Stimulated activated CD4-positive, alpha-beta T cell treated with anti-CD3 and anti-CD28 coated beads, Interleukin-4, amount 100 ng/mL, for 4 hours (primary cell): ENCODE data around the gene LAMA3.
"Not testable (repeated sequence)": the region's sequence is repeated elsewhere in the genome, so short reads cannot be mapped to it uniquely, and the experiment has no call there.

Experiments
- DNase-seq, 2 experiments: peaks; one replicate each; pipeline ENCODE4 v3.0.0-alpha.2; 2020

The LAMA3 gene

DNA sequence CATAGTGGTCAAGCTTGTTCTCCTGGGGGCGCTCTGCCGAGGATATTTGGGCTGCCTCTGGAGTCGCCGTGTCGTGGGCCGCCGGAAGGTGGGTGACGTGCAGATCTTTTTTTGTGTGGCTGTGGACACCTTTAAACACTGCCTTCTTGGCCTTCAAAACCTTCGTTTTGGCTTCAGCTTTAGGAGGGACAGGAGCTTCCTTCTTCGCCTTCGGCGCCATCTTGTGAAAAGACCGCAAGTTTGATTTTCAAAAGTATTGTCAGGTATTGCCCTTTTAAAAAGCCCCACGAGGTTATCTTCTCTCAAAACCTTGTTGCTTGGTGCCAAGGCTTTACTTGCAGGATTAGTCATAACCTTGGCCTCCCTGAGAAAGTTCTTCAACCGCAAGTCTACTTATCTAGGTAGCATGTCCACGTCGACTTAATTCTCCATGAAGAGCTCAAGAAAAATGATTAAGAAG lies 20.8 kb downstream of the LAMA3 start:
- no peak for DNase-seq

DNA sequence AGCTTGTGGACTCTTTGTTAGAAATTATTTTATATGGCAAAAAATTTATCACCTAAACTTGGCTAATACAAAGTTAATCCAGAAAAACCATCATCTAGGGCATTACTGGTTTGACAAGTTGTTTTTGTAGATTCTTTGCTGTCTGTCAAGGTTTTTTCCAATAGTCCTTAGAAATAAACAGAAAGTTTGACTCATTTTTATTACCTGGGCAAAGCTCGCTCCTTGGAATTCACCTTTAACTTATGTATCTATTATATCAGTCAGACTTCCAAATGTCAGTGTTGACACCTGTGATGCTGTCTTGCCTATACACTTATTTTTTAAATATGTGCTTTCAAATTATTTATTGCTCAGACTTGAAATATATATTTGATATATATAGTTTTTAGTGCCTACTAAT lies 21.7 kb downstream of the LAMA3 start:
- no peak for DNase-seq

DNA sequence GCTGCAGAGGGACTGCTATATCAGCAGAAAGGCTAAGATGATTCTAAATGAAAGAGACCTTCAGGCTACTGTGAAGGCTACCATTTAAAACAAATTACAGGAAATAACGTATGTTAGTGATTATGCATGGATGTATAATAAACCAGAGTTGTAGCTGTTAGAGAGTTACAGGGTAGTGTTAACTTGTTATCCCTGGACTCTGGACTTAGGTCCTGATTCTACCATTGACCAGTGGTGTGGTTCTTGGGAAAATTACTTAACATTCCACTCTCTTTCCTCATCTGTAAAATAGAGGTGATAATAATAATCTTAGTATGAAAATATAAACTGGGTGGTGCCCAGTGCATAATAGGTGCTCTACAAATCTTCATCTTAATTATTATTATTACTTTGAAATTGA lies 22.2 kb downstream of the LAMA3 start:
- no peak for DNase-seq

DNA sequence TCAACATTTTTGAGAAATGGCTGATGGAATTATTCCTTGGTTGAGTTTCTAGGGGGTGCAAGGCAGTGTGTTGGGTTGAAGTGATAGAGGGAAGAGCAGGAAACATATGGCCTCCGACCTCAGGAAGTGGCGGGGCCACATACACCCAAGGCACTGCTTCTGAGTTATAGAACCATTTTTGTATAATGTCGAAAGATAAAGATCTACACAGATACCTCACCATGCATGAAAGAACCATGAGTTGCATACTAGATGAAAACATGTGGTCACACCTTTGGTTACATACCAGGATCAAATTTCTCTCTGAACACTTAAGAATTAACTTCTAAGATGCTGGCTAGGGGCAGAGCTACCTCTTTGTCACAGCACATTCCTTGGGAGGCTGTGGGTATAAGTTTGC lies 23.2 kb downstream of the LAMA3 start:
- DNase-seq, result no peak

DNA sequence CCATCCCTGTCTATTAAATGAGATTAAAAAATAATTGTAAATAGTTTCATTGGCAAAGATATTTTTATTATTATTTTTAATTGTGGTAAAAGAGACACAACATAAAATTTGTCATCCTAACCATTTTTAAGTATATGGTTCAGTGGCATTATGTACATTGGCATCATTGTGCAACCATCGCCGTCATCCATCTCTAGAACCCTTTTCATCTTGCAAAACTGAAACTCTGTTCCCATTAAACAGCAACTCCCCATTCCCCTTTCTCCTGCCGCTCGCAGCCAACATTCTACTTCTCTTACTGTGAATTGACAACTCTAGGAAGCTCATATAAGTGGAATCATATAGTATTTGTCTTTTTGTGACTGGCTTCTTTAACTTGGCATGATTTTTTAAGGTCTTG lies 25.3 kb downstream of the LAMA3 start:
- DNase-seq, result no peak

DNA sequence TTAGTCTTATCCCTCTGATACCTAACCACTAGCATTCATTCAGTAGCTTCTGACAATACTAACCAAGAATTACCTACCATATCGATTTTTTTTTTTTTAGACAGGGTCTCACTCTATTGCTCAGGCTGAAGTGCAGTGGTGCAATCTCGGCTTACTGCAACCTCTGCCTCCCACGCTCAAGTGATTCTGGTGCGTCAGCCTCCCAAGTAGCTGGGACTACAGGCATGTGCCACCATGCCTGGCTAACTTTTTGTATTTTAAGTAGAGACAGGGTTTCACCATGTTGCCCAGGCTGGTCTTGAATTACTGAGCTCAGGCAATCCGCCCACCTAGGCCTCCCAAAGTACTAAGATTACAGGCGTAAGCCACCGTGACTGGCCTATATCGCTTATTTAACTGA lies 26.8 kb downstream of the LAMA3 start:
- DNase-seq, result not testable (repeated sequence)

DNA sequence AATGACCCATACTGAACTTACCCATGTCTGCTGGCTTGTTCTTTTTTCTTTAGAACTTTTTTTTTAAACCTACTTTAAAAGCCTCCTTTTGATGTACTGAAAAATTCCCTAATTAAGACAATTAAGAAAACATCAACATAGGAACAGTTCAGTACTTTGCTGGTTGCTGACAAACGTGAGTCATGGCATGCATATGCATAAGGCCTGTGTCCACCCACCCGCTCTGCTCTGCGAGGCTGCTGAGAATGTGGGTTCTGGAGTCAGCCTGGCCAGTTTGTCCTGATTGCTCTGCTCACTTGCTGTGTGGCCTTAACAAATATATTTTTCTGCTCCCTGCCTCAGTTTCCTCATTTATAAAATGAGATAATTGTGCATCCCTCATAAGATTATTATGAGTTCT lies 27.3 kb downstream of the LAMA3 start:
- no peak for DNase-seq

DNA sequence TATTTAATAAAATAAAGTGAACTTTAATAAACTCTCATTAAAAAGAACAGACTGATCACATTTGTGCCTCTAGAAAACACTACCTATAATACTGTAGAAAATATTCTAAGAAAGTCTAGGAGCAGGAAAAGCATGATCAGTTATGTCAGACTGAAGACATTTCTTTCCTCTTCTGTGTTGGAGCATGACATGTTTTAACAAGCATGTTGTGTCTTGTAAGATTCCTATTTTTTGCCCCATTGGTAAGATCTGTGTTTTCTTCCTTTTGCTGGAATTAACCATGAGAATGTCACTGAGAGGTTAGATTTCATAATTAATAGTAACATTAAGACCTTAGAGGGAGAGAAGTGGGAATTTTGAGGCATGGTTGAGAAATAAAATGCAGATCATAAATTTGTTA lies 27.7 kb downstream of the LAMA3 start:
- no peak for DNase-seq

DNA sequence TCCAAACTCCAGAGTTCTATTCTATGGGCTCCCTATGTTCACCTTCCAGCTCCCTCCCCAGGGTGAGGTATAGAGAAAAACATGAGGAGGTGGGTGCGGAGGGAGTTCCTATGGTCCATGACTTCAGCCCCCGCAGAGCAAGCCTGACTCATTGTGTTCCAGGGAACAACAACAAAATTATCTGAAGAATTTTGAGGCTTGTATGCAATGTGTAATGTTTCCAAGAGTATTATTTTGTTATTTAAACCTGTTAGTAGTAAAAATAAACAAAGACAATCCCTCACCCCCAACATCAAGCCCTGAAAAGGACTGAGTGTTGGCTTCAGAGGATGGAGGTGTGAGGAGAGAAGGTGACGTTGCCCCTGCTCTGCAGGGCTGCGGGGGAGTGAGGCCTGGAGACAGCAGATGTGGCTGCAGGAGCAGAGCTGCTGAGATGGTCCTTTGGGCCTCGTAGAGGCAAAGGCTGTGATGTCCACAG lies 29.0 kb downstream of the LAMA3 start:
- no peak for DNase-seq

DNA sequence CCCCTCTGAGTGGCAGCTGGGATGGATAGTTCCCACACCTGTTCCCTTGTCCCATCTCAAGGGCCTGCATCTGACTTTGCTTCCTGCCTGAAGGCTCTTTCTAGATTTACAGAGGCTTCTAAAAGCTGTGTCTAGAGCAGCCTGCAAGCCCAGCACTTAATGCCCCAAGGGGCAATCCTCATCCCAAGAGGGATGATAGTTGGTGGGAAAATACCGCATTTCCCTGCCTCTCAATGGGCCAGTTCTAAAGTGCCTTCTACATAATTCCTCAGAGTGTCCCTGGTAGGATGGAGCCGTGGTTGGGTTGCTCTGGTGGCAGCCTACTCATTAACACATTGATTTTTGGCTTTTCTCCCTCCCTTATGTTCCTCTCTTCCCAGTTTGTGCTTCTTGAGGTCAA lies 29.5 kb downstream of the LAMA3 start:
- no peak for DNase-seq

DNA sequence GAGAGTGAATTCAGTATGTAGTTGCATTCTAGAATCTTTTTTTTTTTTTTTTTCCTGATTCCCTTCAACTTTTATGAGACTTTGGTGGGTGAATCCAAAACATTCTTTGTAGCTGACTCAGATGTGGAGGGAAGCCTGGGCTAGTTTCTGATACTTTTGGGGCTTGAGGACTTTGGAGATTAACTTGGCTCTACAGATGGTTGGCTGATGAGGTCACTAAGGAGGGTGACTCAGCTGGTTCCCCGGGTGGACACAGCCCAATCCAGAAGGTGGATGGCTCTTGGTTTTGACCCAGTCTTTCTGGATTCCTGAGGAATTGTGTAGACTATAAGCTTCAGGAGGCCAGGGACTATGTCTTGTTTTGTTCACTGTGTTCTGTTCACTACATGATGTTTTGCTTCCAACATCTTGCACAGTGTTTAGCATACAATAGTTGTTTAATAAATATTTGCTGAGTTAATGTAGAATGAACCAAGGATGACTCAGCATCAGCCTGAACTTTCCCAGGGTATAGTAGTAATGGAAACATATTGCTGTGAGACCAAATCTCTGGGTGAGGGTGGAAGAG lies 30.5 kb downstream of the LAMA3 start:
- no peak for DNase-seq

DNA sequence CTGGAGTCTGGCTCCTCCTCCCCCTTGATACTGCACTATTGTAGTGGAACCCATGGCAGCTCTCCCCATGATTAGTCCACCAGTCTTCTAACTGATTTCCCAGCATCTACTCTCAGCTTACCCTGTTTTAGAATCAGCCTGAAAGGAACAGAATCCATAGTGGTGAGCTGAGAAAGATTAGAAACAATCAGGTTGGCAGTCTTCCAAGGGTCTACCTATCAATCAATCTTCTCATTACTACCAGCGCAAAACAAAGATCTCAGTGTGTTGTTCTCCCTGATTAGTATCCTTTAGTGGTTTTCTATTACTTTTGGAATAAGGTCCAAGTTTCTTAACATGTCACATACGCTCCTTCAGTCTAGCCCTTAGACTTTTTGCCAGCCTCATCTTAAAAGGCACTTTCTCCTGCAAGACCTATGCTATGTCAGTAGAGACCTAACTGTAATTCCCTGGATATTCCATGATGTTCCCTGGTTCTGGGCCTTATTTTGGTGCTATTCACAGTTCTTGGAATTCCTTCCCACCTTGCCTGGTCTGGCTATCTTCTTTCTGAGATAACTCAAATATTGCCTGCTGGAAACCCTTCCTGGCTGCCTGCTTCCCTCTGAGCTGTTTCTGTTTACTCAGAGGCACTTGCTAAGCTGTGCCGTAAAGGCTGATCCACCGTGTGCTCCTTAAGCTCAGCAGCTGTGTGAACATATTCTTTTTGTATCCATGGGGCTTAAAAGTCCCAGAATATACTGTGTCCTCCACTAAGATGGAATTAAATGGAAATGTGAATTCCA lies 32.6 kb downstream of the LAMA3 start:
- no peak for DNase-seq

DNA sequence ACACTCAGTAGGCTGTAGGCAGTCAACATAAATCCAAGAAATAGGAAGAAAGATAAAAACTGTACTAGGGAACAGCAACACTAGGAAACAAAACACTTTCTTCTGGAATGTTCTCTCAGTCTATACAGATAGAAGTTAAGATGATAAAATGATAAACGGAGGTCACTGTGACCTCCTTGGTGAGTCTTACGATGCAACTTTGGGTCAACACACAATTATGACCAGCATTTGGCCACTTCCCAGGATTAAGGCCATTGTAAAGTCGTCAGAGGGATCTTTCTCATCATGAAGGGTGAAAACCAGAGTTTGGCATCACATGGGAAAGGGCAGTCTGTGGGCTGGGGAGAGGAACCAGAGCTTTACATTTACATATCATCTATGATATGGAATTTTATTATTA lies 33.4 kb downstream of the LAMA3 start:
- no peak for DNase-seq

DNA sequence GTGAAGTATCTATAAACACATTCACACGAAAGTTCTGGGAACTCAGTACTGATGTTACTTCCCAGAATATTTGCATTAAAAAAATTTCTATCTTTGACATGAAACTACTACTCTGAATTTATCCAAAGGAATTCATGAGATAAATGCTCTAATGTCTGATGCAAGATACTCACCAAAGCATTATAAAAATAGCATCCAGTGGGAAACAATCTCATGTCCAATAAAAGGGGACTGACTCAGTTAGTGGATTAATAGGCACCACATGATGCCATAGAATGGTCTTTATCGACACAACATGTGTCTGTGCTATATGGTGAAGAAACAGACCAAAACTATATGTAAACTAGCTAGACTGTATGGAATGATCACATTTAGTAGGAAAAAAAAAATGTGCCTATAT lies 33.9 kb downstream of the LAMA3 start:
- DNase-seq, result no peak

DNA sequence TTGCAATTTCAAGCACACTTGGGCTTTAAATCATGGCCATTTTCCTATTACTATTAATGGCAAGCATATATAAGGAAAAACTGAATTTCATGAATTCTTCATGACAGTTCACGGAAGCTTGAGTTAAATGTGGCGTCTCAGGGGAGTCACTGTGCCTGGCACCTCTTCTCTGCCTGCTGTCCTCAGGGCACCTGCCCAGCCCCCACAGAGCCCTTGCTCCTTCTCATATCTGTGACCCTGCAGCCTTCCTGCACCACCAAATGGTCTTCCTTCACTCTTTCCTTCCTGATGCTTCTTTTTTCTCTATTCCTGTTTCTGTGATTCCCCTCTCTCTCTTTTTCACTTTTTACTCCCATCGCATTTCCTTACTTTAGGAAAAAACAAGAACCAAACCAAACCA lies 35.4 kb downstream of the LAMA3 start:
- DNase-seq, result no peak

DNA sequence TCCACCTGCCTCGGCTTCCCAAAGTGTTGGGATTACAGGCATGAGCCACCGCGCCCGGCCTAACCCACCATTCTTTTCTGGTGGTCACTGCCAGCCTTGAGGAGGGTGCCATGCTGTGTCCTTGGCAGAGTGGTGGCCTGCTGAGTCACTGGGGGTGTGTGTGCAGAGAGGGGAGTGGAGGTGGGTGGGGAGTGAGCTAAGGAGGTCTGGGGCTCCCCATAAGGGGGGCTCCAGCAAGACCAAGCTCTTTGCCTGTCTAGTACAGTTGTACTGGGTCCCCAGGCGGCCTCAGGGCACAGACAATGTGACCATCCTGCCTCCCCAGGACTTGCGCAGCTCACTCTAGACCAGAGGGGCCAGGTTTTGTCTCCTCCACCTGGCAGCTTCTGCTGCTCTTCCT lies 36.1 kb downstream of the LAMA3 start:
- no peak for DNase-seq

DNA sequence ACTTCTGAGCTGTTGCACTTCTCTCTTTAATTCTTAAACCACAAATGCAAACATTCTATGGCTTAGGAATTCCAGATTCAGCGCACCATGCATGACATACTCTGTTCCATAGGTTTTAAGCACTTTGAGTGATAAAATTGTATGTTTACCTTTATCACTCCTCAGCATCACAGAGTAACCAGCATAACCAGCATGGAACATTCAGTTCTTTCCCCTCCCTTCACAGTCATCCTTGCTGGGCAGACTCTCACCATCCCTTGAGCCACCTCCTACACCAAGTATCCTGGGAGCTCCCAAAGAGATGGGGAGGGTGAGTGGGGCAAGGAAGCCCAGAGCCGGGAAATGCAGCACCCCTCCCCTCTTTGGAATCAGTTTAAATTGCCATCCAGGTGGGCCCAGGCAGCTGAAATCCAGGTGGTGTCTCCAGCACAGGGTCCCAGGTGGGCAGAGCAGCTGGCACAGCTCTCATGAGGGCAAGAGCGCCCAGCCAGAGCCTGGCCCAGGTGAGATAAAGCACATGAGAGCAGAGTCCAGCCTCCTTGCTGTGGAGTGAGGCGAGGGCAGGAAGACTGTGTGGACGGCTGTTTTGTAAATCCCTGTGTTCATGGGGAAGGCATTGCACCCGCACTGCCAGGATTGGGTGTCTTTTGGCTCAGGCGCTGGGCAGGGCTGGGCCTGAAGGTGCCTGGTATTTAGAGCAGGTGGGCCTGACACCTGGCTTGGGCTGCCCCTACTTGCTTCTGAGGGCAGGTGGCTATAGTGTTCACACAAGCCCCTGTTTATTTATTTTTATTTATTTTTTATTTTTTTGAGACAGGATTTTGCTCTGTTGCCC lies 36.8 kb downstream of the LAMA3 start:
- DNase-seq, result no peak

DNA sequence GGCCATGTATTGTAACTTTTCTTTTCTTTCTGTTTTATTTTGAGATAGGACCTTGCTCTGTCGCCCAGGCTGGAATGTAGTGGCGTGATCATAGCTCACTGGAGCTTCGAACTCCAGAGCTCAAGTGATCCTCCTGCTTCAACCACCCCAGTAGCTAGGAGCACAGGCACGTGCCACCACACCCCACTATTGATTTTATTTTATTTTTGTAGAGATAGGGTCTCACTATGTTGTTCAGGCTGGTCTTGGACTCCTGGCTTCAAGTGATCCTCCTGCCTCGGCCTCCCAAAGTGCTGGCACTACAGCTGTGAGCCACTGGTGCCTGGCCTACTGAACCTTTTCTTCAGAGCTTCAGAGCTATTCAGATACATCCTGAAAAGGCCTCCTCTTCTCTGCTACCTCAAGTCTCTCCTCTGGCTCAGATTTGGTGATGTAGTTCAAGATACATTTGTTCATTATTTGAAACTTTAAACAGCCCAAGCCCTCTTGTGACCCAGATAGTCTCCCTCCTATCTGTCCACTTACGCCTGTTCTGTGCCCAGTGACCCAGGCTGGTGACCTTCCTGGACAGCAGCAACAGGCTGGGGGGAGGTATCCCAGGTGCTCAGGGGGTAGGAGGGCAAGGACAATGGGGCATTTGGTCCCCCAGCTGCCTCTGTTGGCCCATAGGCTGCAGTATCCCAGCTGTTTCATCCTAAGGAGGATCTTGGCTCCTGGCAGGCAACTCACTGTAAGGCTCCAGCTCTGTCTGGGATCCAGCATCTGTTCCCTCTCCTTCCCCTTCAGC lies 38.6 kb downstream of the LAMA3 start:
- DNase-seq, result no peak

DNA sequence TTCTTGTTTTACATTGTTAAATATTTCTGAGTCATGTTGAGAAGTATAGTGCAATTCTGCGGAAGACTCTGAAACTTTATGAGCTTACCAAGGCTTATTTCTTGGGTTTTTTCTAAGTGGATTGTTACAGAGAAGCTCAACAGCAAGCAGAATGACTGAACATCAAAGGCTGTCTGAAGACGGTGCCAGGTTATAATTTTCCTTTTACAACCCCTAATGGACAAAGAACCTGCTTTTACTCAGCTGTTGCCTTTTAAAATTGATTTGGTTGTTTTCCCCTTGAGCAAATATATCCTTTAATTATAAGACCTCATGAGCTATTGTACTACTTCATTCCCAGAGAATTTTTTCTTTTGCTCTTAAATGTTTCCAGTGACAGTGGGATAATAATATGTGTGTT lies 41.6 kb downstream of the LAMA3 start:
- no peak for DNase-seq

DNA sequence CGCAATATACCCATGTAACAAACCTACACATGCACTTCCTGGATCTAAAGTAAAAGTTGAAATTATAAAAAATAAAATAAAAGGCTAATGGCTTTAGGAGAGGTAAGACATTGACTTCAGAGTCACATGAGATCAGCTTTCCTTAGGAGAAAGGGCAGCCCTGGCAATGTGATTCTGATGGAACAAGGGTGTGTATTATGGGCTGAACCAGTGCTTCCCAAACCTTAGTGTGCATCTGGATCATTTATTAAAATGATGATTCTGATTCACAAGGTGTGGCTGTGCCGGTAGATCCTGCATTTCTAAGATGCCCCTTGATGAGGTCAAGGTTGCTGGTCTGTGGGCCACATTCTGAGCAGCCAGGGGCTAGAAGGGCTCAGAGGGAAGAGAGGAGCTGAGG lies 42.6 kb downstream of the LAMA3 start:
- no peak for DNase-seq

DNA sequence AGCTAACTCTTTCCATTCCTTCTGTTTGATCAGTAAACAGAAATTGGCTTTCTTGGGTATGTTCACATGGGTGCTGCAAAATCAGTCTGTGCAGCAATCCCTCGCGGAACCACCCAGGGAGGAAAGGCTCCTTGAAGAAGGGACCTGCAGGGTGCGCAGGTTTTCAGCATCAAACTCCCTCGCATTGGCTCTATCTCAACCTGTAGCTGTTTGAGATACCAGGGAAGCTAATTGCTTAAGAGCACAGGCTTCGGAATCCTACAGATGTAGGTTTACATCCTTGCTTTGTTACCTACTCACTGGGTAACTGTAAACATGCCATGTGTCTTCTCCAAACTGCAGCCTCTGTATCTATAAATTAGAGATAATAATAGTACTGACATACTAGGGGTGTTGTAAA lies 43.2 kb downstream of the LAMA3 start:
- DNase-seq, result no peak

DNA sequence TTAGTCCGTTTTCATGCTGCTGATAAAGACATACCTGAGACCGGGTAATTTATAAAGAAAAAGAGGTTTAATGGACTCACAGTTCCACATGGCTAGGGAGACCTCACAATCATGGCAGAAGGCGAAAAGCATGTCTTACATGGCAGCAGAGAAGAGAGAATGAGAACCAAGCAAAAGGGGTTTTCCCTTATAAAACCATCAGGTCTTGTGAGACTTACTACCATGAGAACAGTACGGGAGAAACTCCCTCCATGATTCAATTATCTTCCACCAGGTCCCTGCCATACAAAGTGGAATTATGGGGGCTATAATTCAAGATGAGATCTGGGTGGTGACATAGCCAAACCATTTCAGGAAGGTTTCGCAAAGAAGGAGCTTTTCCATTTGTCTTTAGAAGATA lies 44.0 kb downstream of the LAMA3 start:
- DNase-seq, result not testable (repeated sequence)

DNA sequence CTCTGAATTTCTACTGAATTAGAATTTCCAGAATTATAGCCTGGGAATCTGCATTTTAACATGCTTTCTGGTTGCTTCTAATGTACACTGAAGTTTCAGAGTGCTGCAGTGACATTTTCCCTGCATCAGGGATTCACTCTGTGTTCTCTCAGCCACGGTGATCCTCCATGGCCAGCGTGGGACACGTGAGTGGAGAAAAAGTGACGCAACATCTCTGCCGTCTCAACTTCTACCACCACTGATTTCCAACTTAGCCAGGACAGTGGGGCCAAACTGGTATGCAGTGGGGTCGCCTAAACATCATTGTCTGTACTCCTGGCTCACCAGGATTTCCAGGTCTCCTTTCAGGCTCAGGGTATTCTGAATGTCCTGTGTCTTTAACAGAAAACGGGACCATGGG lies 44.6 kb downstream of the LAMA3 start:
- no peak for DNase-seq
